GM12878 (cell line): Measurements from ENCODE around the gene COG4. TPM values are rescaled to one million over a fixed set of nuclear protein-coding genes. Genes with fewer than 3 reads are reported as not detected.

Source experiments
- BACH1 ChIP-seq: fragments of 450-650 bp; IDR thresholded peaks from 2 replicates; pipeline ENCODE4 v1.6.1; 2017; ENCODE audit warnings: mild to moderate bottlenecking, borderline replicate concordance
- E2F4 ChIP-seq: IDR thresholded peaks from 2 replicates; pipeline ENCODE4 v1.6.1; 2012; ENCODE audit warnings: low read depth, low read length, improper control_type of control experiment
- E2F8 ChIP-seq: fragments of 450-650 bp; IDR thresholded peaks from 2 replicates; pipeline ENCODE4 v1.6.1; 2018; ENCODE audit warnings: mild to moderate bottlenecking, low read depth, moderate library complexity; ENCODE audit not compliant: partially characterized antibody
- HSF1 ChIP-seq: fragments of 150-350 bp; IDR thresholded peaks from 2 replicates; pipeline ENCODE4 v1.6.1; 2014; ENCODE audit warnings: mild to moderate bottlenecking, low read depth, low read length
- JUNB ChIP-seq: IDR thresholded peaks from 2 replicates; pipeline ENCODE4 v1.6.1; 2016; ENCODE audit warnings: antibody characterized with exemption, mild to moderate bottlenecking
- LARP7 ChIP-seq: fragments of 450-650 bp; IDR thresholded peaks from 2 replicates; pipeline ENCODE4 v1.6.1; 2017; ENCODE audit warnings: mild to moderate bottlenecking
- NFYA ChIP-seq: IDR thresholded peaks from 2 replicates; pipeline ENCODE4 v1.6.1; 2011; ENCODE audit warnings: low read depth, mild to moderate bottlenecking, low read length, improper control_type of control experiment, borderline replicate concordance
- RAD51 ChIP-seq: fragments of 450-650 bp; IDR thresholded peaks from 2 replicates; pipeline ENCODE4 v1.6.1; 2016; ENCODE audit warnings: moderate library complexity, mild to moderate bottlenecking, inconsistent platforms
- RBBP5 ChIP-seq: fragments of 200-600 bp; sonication (generic); conservative IDR thresholded peaks from 2 replicates; pipeline ENCODE4 v1.6.1; 2016
- SMARCA5 ChIP-seq: fragments of 450-650 bp; IDR thresholded peaks from 2 replicates; pipeline ENCODE4 v1.6.1; 2017; ENCODE audit warnings: mild to moderate bottlenecking
- SPI1 ChIP-seq: IDR thresholded peaks from 2 replicates; pipeline ENCODE4 v1.6.1; 2011; ENCODE audit warnings: low read depth, mild to moderate bottlenecking, low read length, moderate library complexity, borderline replicate concordance; ENCODE audit not compliant: insufficient read depth
- SUZ12 ChIP-seq: fragments of 200-600 bp; sonication (generic); IDR thresholded peaks from one replicate; pipeline ENCODE4 v1.6.1; 2018; ENCODE audit warnings: antibody characterized with exemption, mild to moderate bottlenecking; ENCODE audit not compliant: unreplicated experiment
- WRNIP1 ChIP-seq: IDR thresholded peaks from 2 replicates; pipeline ENCODE4 v1.6.1; 2011; ENCODE audit warnings: low read depth, low read length, improper control_type of control experiment, borderline replicate concordance
- polyA plus RNA-seq, 11 experiments: library from polyadenylated mRNA; depleted of rRNA in 4 of 11; unstranded in 6 of 11; stranded (reverse) in 5 of 11; fragments of >200 nt; fragmentation: Nextera tagmentation in 4 of 11; fragmentation: Illumina TruSeq in 1 of 11; extraction: Ambion mirVana in 4 of 11; extraction: Trizol in 1 of 11; gene quantifications; 1 replicate in 1 of 11; 2 replicates in 10 of 11; pipeline versions ENCODE4 v1.2.1 to v1.2.3, GENCODE V29; 2011 to 2016; ENCODE audit warnings: inconsistent platforms in 2 of 11, missing spikeins in 2 of 11, low read depth in 1 of 11
- total RNA-seq, 4 experiments: library from RNA; depleted of rRNA in 3 of 4; stranded (reverse); fragments of >200 nt in 3 of 4; fragmentation: Illumina TruSeq in 1 of 4; extraction: Trizol in 1 of 4; gene quantifications; 2 replicates each; pipeline versions ENCODE4 v1.2.1 to v1.2.3, GENCODE V29; 2013 to 2021
- TF ChIP-seq, protein P1 (sequence below): fragments of 450-650 bp; IDR thresholded peaks from 2 replicates; pipeline ENCODE4 v1.6.1; 2016; ENCODE audit warnings: mild to moderate bottlenecking, moderate library complexity, borderline replicate concordance
- TF ChIP-seq, protein P2 (sequence below): fragments of 450-650 bp; formaldehyde crosslinking; IDR thresholded peaks from 2 replicates; pipeline ENCODE4 v1.5.0; 2022; ENCODE audit warnings: mild to moderate bottlenecking, missing genetic modification characterization

COG4 gene
- total and polyA plus RNA-seq, 10 of the 15 experiments (the other 5 are each of a cell fraction or from before 2014, with no cell fraction given) = 7.0 to 57.7 (median 33.0) TPM

DNA sequence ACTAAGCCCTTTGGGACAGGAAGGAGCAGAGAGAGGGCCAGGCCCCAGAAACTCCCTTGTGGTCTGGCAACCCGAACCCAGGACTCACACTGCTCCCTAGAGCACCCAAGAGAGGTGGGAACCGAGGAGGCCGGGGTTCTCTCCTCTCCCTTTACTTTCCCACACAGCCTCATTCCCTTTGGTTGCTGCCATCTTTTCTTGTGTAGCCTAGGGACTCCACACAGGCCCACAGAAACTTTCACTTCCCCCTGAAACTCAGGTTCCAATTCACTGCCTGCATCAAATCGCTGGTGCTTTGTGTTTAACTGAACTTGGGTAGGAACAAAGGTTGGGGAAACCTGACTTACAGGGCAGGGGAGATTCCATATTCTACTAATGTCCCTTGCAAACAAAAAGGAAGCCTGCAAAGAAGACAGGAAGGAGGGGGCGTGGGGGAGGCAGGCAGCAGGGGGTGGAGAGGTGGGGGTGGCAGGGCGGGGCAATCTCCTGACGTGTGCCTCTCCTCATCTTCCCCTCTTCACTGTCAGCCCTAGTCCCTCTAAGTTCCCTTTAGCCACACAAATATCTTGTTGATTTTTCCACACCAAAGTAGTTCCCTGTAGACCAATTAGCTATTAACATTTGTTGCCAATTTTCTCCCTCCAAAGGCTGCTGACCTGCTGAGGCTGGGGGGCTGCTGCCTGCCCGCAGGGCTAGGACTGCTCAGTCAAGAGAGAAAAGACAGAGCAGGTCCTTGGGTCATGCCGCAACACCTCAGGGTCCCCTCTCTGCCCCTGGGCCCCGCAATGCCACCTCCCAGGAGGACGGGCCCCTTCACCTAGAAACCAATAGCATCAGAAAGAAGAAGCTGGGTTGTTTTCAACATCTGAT is 92.5 kb downstream of the COG4 start (continued):
- TF ChIP-seq E2F8 (peak; percentile 51), SPI1 (peak; percentile 99), RBBP5 (no peak), NFYA (no peak), RAD51 (no peak), HSF1 (no peak), E2F4 (no peak), BACH1 (peak; percentile 26), LARP7 (0 out of 2 replicates have a peak, but pooled peaks have one; percentile 21), SUZ12 (no peak), SMARCA5 (peak; percentile 94), JUNB (0 out of 2 replicates have a peak, but pooled peaks have one; percentile 27), WRNIP1 (no peak)
- TF ChIP-seq, protein P1, sequence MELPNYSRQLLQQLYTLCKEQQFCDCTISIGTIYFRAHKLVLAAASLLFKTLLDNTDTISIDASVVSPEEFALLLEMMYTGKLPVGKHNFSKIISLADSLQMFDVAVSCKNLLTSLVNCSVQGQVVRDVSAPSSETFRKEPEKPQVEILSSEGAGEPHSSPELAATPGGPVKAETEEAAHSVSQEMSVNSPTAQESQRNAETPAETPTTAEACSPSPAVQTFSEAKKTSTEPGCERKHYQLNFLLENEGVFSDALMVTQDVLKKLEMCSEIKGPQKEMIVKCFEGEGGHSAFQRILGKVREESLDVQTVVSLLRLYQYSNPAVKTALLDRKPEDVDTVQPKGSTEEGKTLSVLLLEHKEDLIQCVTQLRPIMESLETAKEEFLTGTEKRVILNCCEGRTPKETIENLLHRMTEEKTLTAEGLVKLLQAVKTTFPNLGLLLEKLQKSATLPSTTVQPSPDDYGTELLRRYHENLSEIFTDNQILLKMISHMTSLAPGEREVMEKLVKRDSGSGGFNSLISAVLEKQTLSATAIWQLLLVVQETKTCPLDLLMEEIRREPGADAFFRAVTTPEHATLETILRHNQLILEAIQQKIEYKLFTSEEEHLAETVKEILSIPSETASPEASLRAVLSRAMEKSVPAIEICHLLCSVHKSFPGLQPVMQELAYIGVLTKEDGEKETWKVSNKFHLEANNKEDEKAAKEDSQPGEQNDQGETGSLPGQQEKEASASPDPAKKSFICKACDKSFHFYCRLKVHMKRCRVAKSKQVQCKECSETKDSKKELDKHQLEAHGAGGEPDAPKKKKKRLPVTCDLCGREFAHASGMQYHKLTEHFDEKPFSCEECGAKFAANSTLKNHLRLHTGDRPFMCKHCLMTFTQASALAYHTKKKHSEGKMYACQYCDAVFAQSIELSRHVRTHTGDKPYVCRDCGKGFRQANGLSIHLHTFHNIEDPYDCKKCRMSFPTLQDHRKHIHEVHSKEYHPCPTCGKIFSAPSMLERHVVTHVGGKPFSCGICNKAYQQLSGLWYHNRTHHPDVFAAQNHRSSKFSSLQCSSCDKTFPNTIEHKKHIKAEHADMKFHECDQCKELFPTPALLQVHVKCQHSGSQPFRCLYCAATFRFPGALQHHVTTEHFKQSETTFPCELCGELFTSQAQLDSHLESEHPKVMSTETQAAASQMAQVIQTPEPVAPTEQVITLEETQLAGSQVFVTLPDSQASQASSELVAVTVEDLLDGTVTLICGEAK = peak; percentile 61; the same call in 1 of the 2 replicates
- TF ChIP-seq, protein P2, sequence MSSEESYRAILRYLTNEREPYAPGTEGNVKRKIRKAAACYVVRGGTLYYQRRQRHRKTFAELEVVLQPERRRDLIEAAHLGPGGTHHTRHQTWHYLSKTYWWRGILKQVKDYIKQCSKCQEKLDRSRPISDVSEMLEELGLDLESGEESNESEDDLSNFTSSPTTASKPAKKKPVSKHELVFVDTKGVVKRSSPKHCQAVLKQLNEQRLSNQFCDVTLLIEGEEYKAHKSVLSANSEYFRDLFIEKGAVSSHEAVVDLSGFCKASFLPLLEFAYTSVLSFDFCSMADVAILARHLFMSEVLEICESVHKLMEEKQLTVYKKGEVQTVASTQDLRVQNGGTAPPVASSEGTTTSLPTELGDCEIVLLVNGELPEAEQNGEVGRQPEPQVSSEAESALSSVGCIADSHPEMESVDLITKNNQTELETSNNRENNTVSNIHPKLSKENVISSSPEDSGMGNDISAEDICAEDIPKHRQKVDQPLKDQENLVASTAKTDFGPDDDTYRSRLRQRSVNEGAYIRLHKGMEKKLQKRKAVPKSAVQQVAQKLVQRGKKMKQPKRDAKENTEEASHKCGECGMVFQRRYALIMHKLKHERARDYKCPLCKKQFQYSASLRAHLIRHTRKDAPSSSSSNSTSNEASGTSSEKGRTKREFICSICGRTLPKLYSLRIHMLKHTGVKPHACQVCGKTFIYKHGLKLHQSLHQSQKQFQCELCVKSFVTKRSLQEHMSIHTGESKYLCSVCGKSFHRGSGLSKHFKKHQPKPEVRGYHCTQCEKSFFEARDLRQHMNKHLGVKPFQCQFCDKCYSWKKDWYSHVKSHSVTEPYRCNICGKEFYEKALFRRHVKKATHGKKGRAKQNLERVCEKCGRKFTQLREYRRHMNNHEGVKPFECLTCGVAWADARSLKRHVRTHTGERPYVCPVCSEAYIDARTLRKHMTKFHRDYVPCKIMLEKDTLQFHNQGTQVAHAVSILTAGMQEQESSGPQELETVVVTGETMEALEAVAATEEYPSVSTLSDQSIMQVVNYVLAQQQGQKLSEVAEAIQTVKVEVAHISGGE = peak; percentile 35; the same call in 1 of the 2 replicates
